Measurements from ENCODE around the gene HIC1. TPM values are rescaled to one million over a fixed set of nuclear protein-coding genes. Genes with fewer than 3 reads are reported as not detected.
A peak's percentile ranks its signal among the peaks of the same experiment; 100 is the strongest.

Gene HIC1
- total and polyA plus RNA-seq, 2 experiments from 2014 or later = 0.88 to 3.7 TPM

DNA sequence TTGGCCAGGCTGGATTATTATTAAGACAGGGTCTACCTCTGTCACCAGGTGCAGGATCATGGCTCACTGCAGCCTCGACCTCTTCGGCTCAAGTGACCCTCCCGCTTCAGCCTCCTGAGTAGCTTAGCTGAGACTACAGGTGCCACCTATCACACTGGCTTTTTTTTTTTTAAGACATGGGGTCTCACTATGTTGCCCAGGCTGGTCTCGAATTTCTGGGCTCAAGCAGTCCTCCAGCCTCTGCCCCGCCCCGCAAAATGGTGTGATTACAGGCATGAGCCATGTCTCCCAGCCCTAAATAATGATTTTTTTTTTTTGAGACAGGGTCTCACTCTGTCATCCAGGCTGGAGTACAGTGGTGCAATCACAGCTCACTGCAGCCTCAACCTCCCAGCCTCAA lies 7.3 kb upstream of the HIC1 start:
- peaks cover 8% of the 10 kb centered on the region for H3K4me1 ChIP-seq (ENCODE audit: low read depth)
- H3K27me3 ChIP-seq = peaks cover 38% of the 10 kb centered on the region
- peaks cover 5% of the 10 kb centered on the region for H3K36me3 ChIP-seq
- no peak overlapping the region for H3K4me3 ChIP-seq
- H3K27ac ChIP-seq = no peak overlapping the region
- DNase-seq (ENCODE audit: low read depth in 1 of 2, low spot score in 1 of 2) = no peak
- H3K9me3 ChIP-seq (ENCODE audit: low read depth) = no peaks in the 10 kb centered on the region
- TF ChIP-seq CTCF (IDR thresholded peaks at IDR 0.05; ENCODE audit: low read depth, low read length) = no peak

- DNase-seq (ENCODE audit: low read depth in 1 of 2, low spot score in 1 of 2) = no peak
- no peak for TF ChIP-seq CTCF (IDR thresholded peaks at IDR 0.05; ENCODE audit: low read depth, low read length)
- Histone ChIP-seq H3K27me3 (peaks cover 49% of the 10 kb centered on the region), H3K4me3 (no peak overlapping the region), H3K9me3 (ENCODE audit: low read depth) (no peaks in the 10 kb centered on the region), H3K4me1 (ENCODE audit: low read depth) (peaks cover 8% of the 10 kb centered on the region), H3K36me3 (no peaks in the 10 kb centered on the region), H3K27ac (no peak overlapping the region)
Measured at GRCh38 chr17:2048805-2049204, 6.1 kb upstream of the HIC1 start.

GRCh38 chr17:2049333-2050299 lies 5.3 kb upstream of the HIC1 start:
- no peak for TF ChIP-seq CTCF (IDR thresholded peaks at IDR 0.05; ENCODE audit: low read depth, low read length)
- DNase-seq (ENCODE audit: low read depth in 1 of 2, low spot score in 1 of 2) = peak; percentile 90 to 93
- no peaks in the 10 kb centered on the region for H3K9me3 ChIP-seq (ENCODE audit: low read depth)
- H3K27me3 ChIP-seq = peaks cover 57% of the 10 kb centered on the region
- H3K36me3 ChIP-seq = no peaks in the 10 kb centered on the region
- peak overlapping the region; percentile 93 for H3K4me3 ChIP-seq
- no peak overlapping the region for H3K27ac ChIP-seq
- peaks cover 8% of the 10 kb centered on the region for H3K4me1 ChIP-seq (ENCODE audit: low read depth)

DNA sequence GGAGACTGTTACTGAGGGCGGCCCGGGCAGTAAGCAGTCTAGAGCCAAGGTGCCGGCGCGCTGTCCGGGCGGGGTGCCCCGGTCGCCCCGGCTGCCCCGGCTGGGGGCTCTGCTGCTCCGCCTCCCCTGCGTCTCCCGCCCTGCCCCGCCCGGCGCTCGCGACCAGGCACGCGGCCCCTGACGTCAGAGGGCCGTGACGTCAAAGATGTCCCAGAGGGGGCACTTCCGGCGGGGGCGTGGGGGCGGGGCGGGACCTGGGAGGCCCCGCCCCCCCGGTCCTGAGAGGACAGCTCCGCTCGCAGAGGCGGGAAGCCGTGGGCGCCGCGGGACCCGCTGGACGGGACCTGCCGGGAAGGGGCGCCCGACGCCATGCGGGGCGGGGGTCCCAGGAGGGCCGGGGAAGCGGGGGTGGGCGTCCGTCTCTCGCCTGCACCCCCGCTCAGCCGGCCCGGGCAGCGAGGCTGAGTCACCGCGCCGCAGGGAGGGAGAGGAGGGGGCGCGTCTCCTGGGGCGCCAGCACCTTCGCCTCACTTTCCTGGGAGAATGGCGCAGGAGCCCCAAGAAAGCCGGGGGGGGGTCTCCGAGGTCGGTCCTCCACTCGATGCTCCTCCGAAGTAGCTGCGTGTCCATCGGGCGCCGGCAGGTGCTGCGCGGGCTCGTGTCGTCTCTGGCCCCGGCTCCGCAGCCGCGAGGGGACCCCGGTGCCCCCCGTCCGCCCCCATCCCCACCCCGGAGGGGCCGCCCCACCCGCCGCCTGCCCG lies 4.4 kb upstream of the HIC1 start:
- no peak for TF ChIP-seq CTCF (IDR thresholded peaks at IDR 0.05; ENCODE audit: low read depth, low read length)
- peaks cover 65% of the 10 kb centered on the region for H3K27me3 ChIP-seq
- DNase-seq (ENCODE audit: low read depth in 1 of 2, low spot score in 1 of 2) = peak; percentile 82 to 83

DNA sequence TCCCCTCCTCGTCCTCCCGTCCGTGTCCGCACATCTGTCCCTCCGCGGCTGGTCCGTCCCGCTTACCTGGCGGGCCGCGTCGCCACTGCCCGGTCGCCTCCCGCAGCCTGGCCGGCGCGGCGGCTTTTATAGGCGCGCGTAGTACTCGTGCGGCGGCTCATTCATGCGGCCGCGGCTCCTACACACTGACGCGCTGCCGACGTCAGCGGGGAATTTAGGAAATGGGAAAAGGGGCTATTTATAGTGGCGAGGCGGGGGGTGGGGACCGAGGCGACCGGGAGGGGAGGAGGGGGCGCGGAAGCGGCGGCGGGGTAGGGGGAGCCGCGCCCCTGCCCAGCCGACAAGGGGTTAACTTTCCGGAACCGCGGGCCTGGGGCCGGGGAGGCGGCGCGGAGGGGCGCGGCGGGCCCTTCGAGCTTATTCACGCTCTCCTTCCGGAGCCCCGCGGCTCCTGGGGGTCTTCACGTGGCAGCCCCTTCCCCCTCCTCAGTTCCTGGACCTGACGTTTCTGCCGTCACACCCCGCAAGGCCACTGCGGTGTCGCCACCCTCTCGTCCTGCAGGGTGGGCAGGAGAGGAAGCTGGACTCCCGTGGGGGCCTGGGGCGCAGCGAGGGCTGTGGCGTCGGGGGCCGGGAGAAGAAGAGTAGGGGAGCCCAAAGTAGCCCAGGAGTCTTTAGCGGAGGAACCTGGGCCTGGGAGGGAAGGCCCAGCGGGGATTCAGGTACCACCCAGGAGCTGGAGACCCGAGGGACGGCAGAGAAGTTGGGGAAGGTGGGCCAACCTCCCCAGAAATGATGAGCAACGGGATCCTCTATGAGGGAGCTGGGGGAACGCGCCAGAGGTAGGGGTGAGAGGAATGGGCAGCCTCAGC lies 3.6 kb upstream of the HIC1 start:
- Histone ChIP-seq H3K9me3 (ENCODE audit: low read depth) (no peaks in the 10 kb centered on the region), H3K27me3 (peaks cover 74% of the 10 kb centered on the region), H3K36me3 (no peaks in the 10 kb centered on the region), H3K4me1 (ENCODE audit: low read depth) (peaks cover 10% of the 10 kb centered on the region), H3K27ac (no peak overlapping the region), H3K4me3 (peak overlapping the region; percentile 75)
- no peak for TF ChIP-seq CTCF (IDR thresholded peaks at IDR 0.05; ENCODE audit: low read depth, low read length)
- DNase-seq (ENCODE audit: low read depth in 1 of 2, low spot score in 1 of 2) = peak; percentile 57 to 75

More for the DNA sequence above, 4.4 kb upstream of the HIC1 start:
- H3K4me3 ChIP-seq = peak overlapping the region; percentile 75
- no peaks in the 10 kb centered on the region for H3K9me3 ChIP-seq (ENCODE audit: low read depth)
- no peak overlapping the region for H3K27ac ChIP-seq
- no peaks in the 10 kb centered on the region for H3K36me3 ChIP-seq
- H3K4me1 ChIP-seq (ENCODE audit: low read depth) = peaks cover 8% of the 10 kb centered on the region
